H9 (cell line): ENCODE results near the gene EIF2S2. TPM values are rescaled to one million over a fixed set of nuclear protein-coding genes. Genes with fewer than 3 reads are reported as not detected.
A peak's percentile ranks its signal among the peaks of the same experiment; 100 is the strongest.

Experiments used
- DNase-seq: peaks from one replicate; pipeline ENCODE4 v3.0.0-alpha.2; 2017
- H2AFZ ChIP-seq: one replicate; pipeline ENCODE4 v1.6.1; 2013; ENCODE audit warnings: mild to moderate bottlenecking, low read length, control low read depth, moderate library complexity
- H2AK5ac ChIP-seq: 2 replicates; pipeline ENCODE4 v1.6.1; 2013; ENCODE audit warnings: low read length, control low read depth, mixed read lengths; ENCODE audit not compliant: insufficient read length
- H2BK120ac ChIP-seq: one replicate; pipeline ENCODE4 v1.6.1; 2013; ENCODE audit warnings: low read depth, mild to moderate bottlenecking, low read length, control low read depth, inconsistent platforms; ENCODE audit not compliant: poor library complexity, severe bottlenecking
- H2BK12ac ChIP-seq: 2 replicates; pipeline ENCODE4 v1.6.1; 2013; ENCODE audit warnings: low read length, control low read depth, mixed read lengths, low read depth; ENCODE audit not compliant: insufficient read length
- H2BK15ac ChIP-seq: 2 replicates; pipeline ENCODE4 v1.6.1; 2013; ENCODE audit warnings: low read depth, low read length, control low read depth
- H2BK20ac ChIP-seq: one replicate; pipeline ENCODE4 v1.6.1; 2013; ENCODE audit warnings: low read depth, mild to moderate bottlenecking, low read length, control low read depth, inconsistent platforms; ENCODE audit not compliant: poor library complexity, severe bottlenecking
- H2BK5ac ChIP-seq: 2 replicates; pipeline ENCODE4 v1.6.1; 2013; ENCODE audit warnings: low read length, control low read depth, mixed read lengths; ENCODE audit not compliant: insufficient read length
- H3K14ac ChIP-seq: 2 replicates; pipeline ENCODE4 v1.6.1; 2013; ENCODE audit warnings: low read length, control low read depth; ENCODE audit not compliant: insufficient read depth
- H3K18ac ChIP-seq: 2 replicates; pipeline ENCODE4 v1.6.1; 2013; ENCODE audit warnings: low read depth, mild to moderate bottlenecking, mixed read lengths, low read length, control low read depth; ENCODE audit not compliant: insufficient read length
- H3K23ac ChIP-seq: 2 replicates; pipeline ENCODE4 v1.6.1; 2013; ENCODE audit warnings: low read length, control low read depth, mixed read lengths, low read depth; ENCODE audit not compliant: insufficient read length
- H3K23me2 ChIP-seq: 2 replicates; pipeline ENCODE4 v1.6.1; 2013; ENCODE audit warnings: low read depth, mild to moderate bottlenecking, mixed read lengths, low read length, control low read depth; ENCODE audit not compliant: insufficient read length, poor library complexity, severe bottlenecking
- H3K27ac ChIP-seq: 2 replicates; pipeline ENCODE4 v1.5.1; 2013; ENCODE audit warnings: low read length, control low read depth, mixed read lengths, low read depth; ENCODE audit not compliant: insufficient read length
- H3K27me3 ChIP-seq: 2 replicates; pipeline ENCODE4 v1.6.1; 2013; ENCODE audit warnings: low read length, control low read depth, inconsistent platforms; ENCODE audit not compliant: insufficient read depth
- H3K4ac ChIP-seq: 2 replicates; pipeline ENCODE4 v1.6.1; 2013; ENCODE audit warnings: low read depth, mild to moderate bottlenecking, control low read depth, inconsistent platforms, low read length, moderate library complexity
- H3K4me1 ChIP-seq: 2 replicates; pipeline ENCODE4 v1.6.1; 2013; ENCODE audit warnings: low read length, control low read depth, inconsistent platforms; ENCODE audit not compliant: insufficient read depth
- H3K4me2 ChIP-seq: 2 replicates; pipeline ENCODE4 v1.6.1; 2013; ENCODE audit warnings: low read length, control low read depth, mixed read lengths; ENCODE audit not compliant: insufficient read length, insufficient read depth
- H3K56ac ChIP-seq: 2 replicates; pipeline ENCODE4 v1.6.1; 2013; ENCODE audit warnings: low read depth, mild to moderate bottlenecking, mixed read lengths, low read length, control low read depth; ENCODE audit not compliant: insufficient read length
- H3K79me1 ChIP-seq: 2 replicates; pipeline ENCODE4 v1.6.1; 2013; ENCODE audit warnings: low read depth, mild to moderate bottlenecking, moderate library complexity, low read length, control low read depth, inconsistent platforms; ENCODE audit not compliant: insufficient read depth, poor library complexity, severe bottlenecking
- H3K79me2 ChIP-seq: 2 replicates; pipeline ENCODE4 v1.6.1; 2013; ENCODE audit warnings: low read length, control low read depth, inconsistent platforms; ENCODE audit not compliant: insufficient read depth
- H3K9ac ChIP-seq: 2 replicates; pipeline ENCODE4 v1.6.1; 2013; ENCODE audit warnings: low read length, control low read depth, mixed read lengths; ENCODE audit not compliant: insufficient read length; ENCODE audit errors: extremely low read depth
- H3K9me3 ChIP-seq: one replicate; pipeline ENCODE4 v1.6.1; 2013; ENCODE audit warnings: low read depth, low read length, inconsistent platforms; ENCODE audit not compliant: control insufficient read depth
- H3T11ph ChIP-seq: one replicate; pipeline ENCODE4 v1.6.1; 2013; ENCODE audit warnings: mild to moderate bottlenecking, low read length, control low read depth, inconsistent platforms
- H4K20me1 ChIP-seq: one replicate; pipeline ENCODE4 v1.6.1; 2013; ENCODE audit not compliant: control insufficient read depth, insufficient read length, insufficient read depth
- H4K5ac ChIP-seq: 2 replicates; pipeline ENCODE4 v1.6.1; 2013; ENCODE audit warnings: low read depth, mild to moderate bottlenecking, mixed read lengths, low read length, control low read depth; ENCODE audit not compliant: insufficient read length
- H4K8ac ChIP-seq: replicated peaks from 2 replicates; pipeline ENCODE4 v1.6.1; 2013; ENCODE audit warnings: low read length, control low read depth, mixed read lengths, low read depth; ENCODE audit not compliant: insufficient read length
- H4K91ac ChIP-seq: 2 replicates; pipeline ENCODE4 v1.6.1; 2013; ENCODE audit warnings: low read depth, mild to moderate bottlenecking, moderate library complexity, mixed read lengths, low read length, control low read depth; ENCODE audit not compliant: insufficient read length
- H3K27ac Mint-ChIP-seq, 3 experiments: 2 replicates in 2 of 3; 3 replicates in 1 of 3; pipeline ENCODE4 v1.8.0; 2020 to 2021; ENCODE audit warnings: mixed read lengths in 3 of 3, mild to moderate bottlenecking in 1 of 3, moderate library complexity in 1 of 3
- H3K27me3 Mint-ChIP-seq: 2 replicates; pipeline ENCODE4 v1.8.0; 2021; ENCODE audit warnings: low read depth, mild to moderate bottlenecking, moderate library complexity, mixed read lengths
- H3K36me3 Mint-ChIP-seq, 3 experiments: 2 replicates in 2 of 3; 3 replicates in 1 of 3; pipeline ENCODE4 v1.8.0; 2020 to 2021; ENCODE audit warnings: low read depth in 3 of 3, mixed read lengths in 3 of 3; ENCODE audit not compliant: insufficient read depth in 1 of 3
- H3K4me1 Mint-ChIP-seq, 2 experiments: 2 replicates each; pipeline ENCODE4 v1.8.0; 2020; ENCODE audit warnings: mixed read lengths in 2 of 2
- H3K4me3 Mint-ChIP-seq, 2 experiments: 2 replicates in 1 of 2; 3 replicates in 1 of 2; pipeline ENCODE4 v1.8.0; 2020 to 2021; ENCODE audit warnings: mild to moderate bottlenecking in 2 of 2, mixed read lengths in 2 of 2, moderate library complexity in 1 of 2
- H3K9me3 Mint-ChIP-seq, 2 experiments: 2 replicates in 1 of 2; 3 replicates in 1 of 2; pipeline ENCODE4 v1.8.0; 2020; ENCODE audit warnings: mild to moderate bottlenecking in 2 of 2, mixed read lengths in 2 of 2, moderate library complexity in 1 of 2
- CTCF ChIP-seq: fragments of 200-600 bp; sonication (generic); conservative IDR thresholded peaks from 3 replicates; pipeline ENCODE4 v1.8.0; 2021; ENCODE audit warnings: antibody characterized with exemption, mild to moderate bottlenecking
- WGBS: extraction: QIAGEN DNeasy Blood & Tissue Kit; methylation state at CpG from one replicate; pipeline ENCODE4 v1.1.7; 2013; ENCODE audit warnings: missing lambda C conversion rate, low lambda C conversion rate, mixed read lengths; ENCODE audit not compliant: insufficient read length; ENCODE audit errors: extremely low coverage; 5-methylcytosine and 5-hydroxymethylcytosine counted together
- microRNA-seq: library from miRNA; unstranded; fragments of <30 nt; microRNA quantifications from one replicate; pipeline ENCODE4, GENCODE V29; 2020; ENCODE audit warnings: borderline microRNAs expressed
- total RNA-seq: library from RNA; stranded (reverse); gene quantifications from 2 replicates; pipeline ENCODE4 v1.2.1, GENCODE V29; 2021

Gene EIF2S2
- total RNA-seq, 1 experiment from 2014 or later, result 188 TPM

DNA sequence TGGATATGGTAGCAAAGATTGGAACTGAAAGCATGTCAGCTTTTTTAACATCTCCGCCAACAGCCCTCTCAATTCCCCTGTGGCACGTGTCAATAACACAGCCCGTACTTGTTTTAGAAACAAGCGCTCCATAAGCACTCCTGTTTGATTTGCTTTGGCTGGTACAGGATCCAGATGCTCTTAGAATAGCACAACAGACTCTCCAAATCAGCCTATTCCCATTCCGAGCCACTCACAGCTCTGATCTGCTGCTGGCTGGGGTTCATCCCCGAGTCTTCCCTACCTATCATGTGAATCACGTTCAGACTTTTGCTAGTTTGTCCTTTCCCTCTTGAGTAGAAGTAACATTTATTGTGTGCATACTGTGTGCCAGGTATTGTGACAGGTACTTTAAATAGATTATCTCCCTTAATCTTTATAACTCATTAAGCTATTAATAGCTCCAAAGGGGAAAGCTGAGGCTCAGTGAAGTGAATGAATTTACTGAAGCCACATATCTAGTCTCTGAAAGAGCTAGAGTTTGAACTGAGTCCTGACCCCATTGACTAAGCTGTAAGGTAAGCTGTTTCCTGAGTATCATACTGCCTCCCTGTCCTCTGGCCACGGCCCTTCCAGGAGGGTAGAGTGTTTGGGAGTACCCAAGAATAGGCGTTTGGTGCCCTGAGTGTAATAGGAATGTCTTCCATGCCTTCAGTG, 71.6 kb downstream of the EIF2S2 start:
- Histone ChIP-seq H3K9me3 (no peaks in the 10 kb centered on the region), H3K79me2 (peaks cover 3% of the 10 kb centered on the region; the same call in 1 of the 2 replicates), H4K8ac (no peak overlapping the region), H4K20me1 (no peaks in the 10 kb centered on the region), H2BK120ac (no peak overlapping the region), H3K79me1 (no peaks in the 10 kb centered on the region), H3K4me1 (no peaks in the 10 kb centered on the region; the same call in 1 of the 2 replicates), H2BK5ac (no peak overlapping the region), H3K4ac (no peak overlapping the region), H4K91ac (no peak overlapping the region), H2BK20ac (no peak overlapping the region), H3K23ac (no peak overlapping the region), H4K5ac (no peak overlapping the region), H3K23me2 (no peaks in the 10 kb centered on the region), H2AK5ac (no peak overlapping the region), H3K14ac (no peak overlapping the region), H3K27me3 (no peaks in the 10 kb centered on the region), H3K4me2 (no peak overlapping the region), H3K9ac (no peak overlapping the region), H2BK12ac (no peak overlapping the region), H3K18ac (no peak overlapping the region), H3K56ac (no peak overlapping the region), H3K27ac (no peak overlapping the region), H2AFZ (no peak overlapping the region), H3T11ph (no peak overlapping the region), H2BK15ac (no peak overlapping the region)
- H3K36me3 Mint-ChIP-seq, result peaks cover 0 to 2% (median 0%) of the 10 kb centered on the region in 3 experiments; a peak in 4 of 7 replicates
- no peak for TF ChIP-seq CTCF
- H3K27ac Mint-ChIP-seq, result peak overlapping the region in 1 of 3 experiments; percentile 17; a peak in 1 of 7 replicates
- peaks cover 27 to 33% of the 10 kb centered on the region in 2 experiments for H3K4me1 Mint-ChIP-seq
- no peak for DNase-seq
- H3K4me3 Mint-ChIP-seq, result no peak overlapping the region
- WGBS, result no CpG with 5 or more reads among the region's 9 CpGs
- H3K9me3 Mint-ChIP-seq, result no peaks in the 10 kb centered on the region
- no peaks in the 10 kb centered on the region for H3K27me3 Mint-ChIP-seq

Small RNAs within 50 kb of the gene (microRNA-seq; reads per million reads assigned to microRNA genes)
- gene MIR4755, result not detected

Other genes with a start within 250 kb of the EIF2S2 start
- gene RALY, start 118.3 kb downstream of the EIF2S2 start, total RNA-seq, result 199 and 207 TPM in 2 replicates
- not detected in 2 replicates for gene ASIP, start 129.2 kb upstream of the EIF2S2 start, total RNA-seq
- 461 and 473 TPM in 2 replicates for gene AHCY, start 191.1 kb upstream of the EIF2S2 start, total RNA-seq